PC-3 (cell line): Measurements from ENCODE around the gene CTSC. TPM values are rescaled to one million over a fixed set of nuclear protein-coding genes. Genes with fewer than 3 reads are reported as not detected.
A peak's percentile ranks its signal among the peaks of the same experiment; 100 is the strongest.

Source experiments
- ATAC-seq: fragments of 200-7000 bp; cut with Tn5 transposase; 2 replicates; pipeline ENCODE4 v1.9.1; 2020; ENCODE audit warnings: mild to moderate bottlenecking, moderate library complexity
- BruUV-seq: library from RNA; stranded (reverse); fragments of 400-500 nt; replicated peaks from 2 replicates; lab custom pipeline; 2021; lab: Mats Ljungman, UMichigan
- CTCF ChIA-PET: fragments of 300-600 bp; sonication (Branson Sonifier 250); formaldehyde crosslinking; loops from one replicate; lab custom pipeline; 2022; ENCODE audit warnings: antibody characterized with exemption; lab: Charles Lee
- POLR2A ChIA-PET: fragments of 300-600 bp; sonication (Branson Sonifier 250); formaldehyde crosslinking; loops from one replicate; lab custom pipeline; 2022; ENCODE audit warnings: antibody characterized with exemption; ENCODE audit not compliant: unreplicated experiment; lab: Charles Lee
- DNase-seq: peaks from one replicate; pipeline ENCODE4 v3.0.0-alpha.2; 2015
- H2AFZ ChIP-seq: fragments of 300-600 bp; sonication (generic); 2 replicates; pipeline ENCODE4 v1.6.0; 2016; ENCODE audit warnings: antibody characterized with exemption, low read length
- H3F3A ChIP-seq: fragments of 300-600 bp; sonication (generic); one replicate; pipeline ENCODE4 v1.6.0; 2017; ENCODE audit warnings: antibody characterized with exemption, low read length, control low read depth, mild to moderate bottlenecking; ENCODE audit not compliant: unreplicated experiment
- H3K27ac ChIP-seq: fragments of 300-600 bp; sonication (generic); 2 replicates; pipeline ENCODE4 v1.5.1; 2016; ENCODE audit warnings: mild to moderate bottlenecking, low read length
- H3K27me3 ChIP-seq: fragments of 300-600 bp; sonication (generic); 2 replicates; pipeline ENCODE4 v1.6.1; 2016; ENCODE audit warnings: low read length, mixed read lengths
- H3K36me3 ChIP-seq: fragments of 300-600 bp; sonication (generic); 2 replicates; pipeline ENCODE4 v1.6.1; 2016; ENCODE audit warnings: low read depth, mixed run types, low read length, mixed read lengths
- H3K4me1 ChIP-seq: fragments of 300-600 bp; sonication (generic); 2 replicates; pipeline ENCODE4 v1.5.1; 2016; ENCODE audit warnings: low read length; ENCODE audit not compliant: insufficient read depth
- H3K4me2 ChIP-seq: fragments of 300-600 bp; sonication (generic); 2 replicates; pipeline ENCODE4 v1.6.0; 2016; ENCODE audit warnings: low read length
- H3K4me3 ChIP-seq: fragments of 300-600 bp; sonication (generic); 2 replicates; pipeline ENCODE4 v1.5.1; 2016; ENCODE audit warnings: mild to moderate bottlenecking, low read length, mixed read lengths
- H3K79me2 ChIP-seq: fragments of 300-600 bp; sonication (generic); 2 replicates; pipeline ENCODE4 v1.6.1; 2017; ENCODE audit warnings: low read length, mixed read lengths
- H3K9ac ChIP-seq: fragments of 300-600 bp; sonication (generic); 2 replicates; pipeline ENCODE4 v1.6.0; 2016; ENCODE audit warnings: mild to moderate bottlenecking, low read length
- H3K9me2 ChIP-seq: fragments of 300-600 bp; sonication (generic); replicated peaks from 2 replicates; pipeline ENCODE4 v1.6.1; 2016; ENCODE audit warnings: mixed run types, low read length, mixed read lengths
- H3K9me3 ChIP-seq: fragments of 300-600 bp; sonication (generic); 2 replicates; pipeline ENCODE4 v1.6.1; 2016; ENCODE audit warnings: low read length, mixed read lengths
- H4K20me1 ChIP-seq: fragments of 300-600 bp; sonication (generic); 2 replicates; pipeline ENCODE4 v1.6.1; 2016; ENCODE audit warnings: low read length, mixed read lengths
- CTCF ChIP-seq: fragments of 300-600 bp; sonication (generic); conservative IDR thresholded peaks from 2 replicates; pipeline ENCODE4 v1.5.1; 2017; ENCODE audit warnings: antibody characterized with exemption, low read depth, mild to moderate bottlenecking, low read length
- EZH2 ChIP-seq: fragments of 300-600 bp; sonication (generic); IDR thresholded peaks from one replicate; pipeline ENCODE4 v1.6.1; 2017; ENCODE audit warnings: antibody characterized with exemption, mild to moderate bottlenecking, low read length; ENCODE audit not compliant: unreplicated experiment
- EZH2phosphoT487 ChIP-seq: fragments of 300-600 bp; sonication (generic); IDR thresholded peaks from 2 replicates; pipeline ENCODE4 v1.6.1; 2018; ENCODE audit warnings: mild to moderate bottlenecking, antibody characterized with exemption, low read length, borderline replicate concordance
- intact Hi-C: fragments of 100-400 bp; cut with micrococcal nuclease; formaldehyde crosslinking; loops from 2 replicates; pipeline ENCODE4 v1.9.0; 2023
- total RNA-seq: library from RNA; depleted of rRNA; stranded (reverse); fragments of >200 nt; gene quantifications from 2 replicates; pipeline ENCODE4 v1.2.3, GENCODE V29; 2014

CTSC gene
- total RNA-seq, 1 experiment from 2014 or later: 240 TPM

- CTCF ChIA-PET: no interaction called here
These were observed 29.8 kb upstream of the CTSC start for GRCh38 chr11:88367310-88367709.

GRCh38 chr11:88363648-88364065 lies 26.1 kb upstream of the CTSC start:
- no peaks in the 10 kb centered on the region for H3K9me2 ChIP-seq

More at GRCh38 chr11:88367310-88367709, 29.8 kb upstream of the CTSC start:
- intact Hi-C loops: no loop called here
- no peak for TF ChIP-seq EZH2
- no peak for TF ChIP-seq CTCF
- no peak for TF ChIP-seq EZH2phosphoT487
- DNase-seq (no peak), ATAC-seq (no peak)
- H3K9me3 ChIP-seq: no peaks in the 10 kb centered on the region
- H4K20me1 ChIP-seq: no peaks in the 10 kb centered on the region
- H3K79me2 ChIP-seq: no peaks in the 10 kb centered on the region
- BruUV-seq: no TSS peak
- H3K9ac ChIP-seq: no peak overlapping the region
- no peak overlapping the region for H3K27ac ChIP-seq
- no peak overlapping the region for H2AFZ ChIP-seq
- POLR2A ChIA-PET: no interaction called here
- H3K9me2 ChIP-seq: no peaks in the 10 kb centered on the region
- no peaks in the 10 kb centered on the region for H3K27me3 ChIP-seq
- no peak overlapping the region for H3K4me2 ChIP-seq
- H3F3A ChIP-seq: no peaks in the 10 kb centered on the region
- no peaks in the 10 kb centered on the region for H3K36me3 ChIP-seq
- H3K4me3 ChIP-seq: no peak overlapping the region
- H3K4me1 ChIP-seq: peaks cover 13% of the 10 kb centered on the region

More at GRCh38 chr11:88363648-88364065, 26.1 kb upstream of the CTSC start:
- TF ChIP-seq EZH2phosphoT487 (no peak), EZH2 (no peak), CTCF (no peak)
- Histone ChIP-seq H3K9ac (no peak overlapping the region), H3K36me3 (no peaks in the 10 kb centered on the region), H3F3A (no peaks in the 10 kb centered on the region), H3K4me2 (no peak overlapping the region), H3K4me3 (no peak overlapping the region), H3K79me2 (no peaks in the 10 kb centered on the region), H3K27ac (no peak overlapping the region), H4K20me1 (no peaks in the 10 kb centered on the region), H2AFZ (no peak overlapping the region), H3K9me3 (no peaks in the 10 kb centered on the region), H3K4me1 (peaks cover 19% of the 10 kb centered on the region), H3K27me3 (no peaks in the 10 kb centered on the region)
- BruUV-seq: no TSS peak
- ATAC-seq (peak; percentile 73), DNase-seq (peak; percentile 27)
- POLR2A ChIA-PET: no interaction called here
- intact Hi-C loops: no loop called here
- CTCF ChIA-PET: no interaction called here
